Mesothelial cell of epicardium (in vitro differentiated cells): Measurements from ENCODE around the gene UBXN11. TPM values are rescaled to one million over a fixed set of nuclear protein-coding genes. Genes with fewer than 3 reads are reported as not detected.

ENCODE experiments used
- DNase-seq, 2 experiments: peaks; one replicate each; pipeline ENCODE4 v3.0.0; 2021; ENCODE audit warnings: low spot score in 2 of 2; ENCODE audit not compliant: unreplicated experiment in 2 of 2
- H3K27ac Mint-ChIP-seq: 2 replicates; pipeline ENCODE4 v1.8.0; 2021; ENCODE audit warnings: mixed read lengths
- H3K27me3 Mint-ChIP-seq: 2 replicates; pipeline ENCODE4 v1.8.0; 2021; ENCODE audit warnings: low read depth, mixed read lengths
- H3K36me3 Mint-ChIP-seq: 2 replicates; pipeline ENCODE4 v1.8.0; 2021; ENCODE audit warnings: mixed read lengths
- H3K4me1 Mint-ChIP-seq: 2 replicates; pipeline ENCODE4 v1.8.0; 2021; ENCODE audit warnings: mixed read lengths
- H3K4me3 Mint-ChIP-seq: 2 replicates; pipeline ENCODE4 v1.8.0; 2021; ENCODE audit warnings: mild to moderate bottlenecking, moderate library complexity, mixed read lengths
- H3K9me3 Mint-ChIP-seq: 2 replicates; pipeline ENCODE4 v1.8.0; 2021; ENCODE audit warnings: mixed read lengths
- CTCF ChIP-seq: fragments of 200-600 bp; sonication (generic); IDR thresholded peaks from one replicate; pipeline ENCODE4 v1.5.0; 2021; ENCODE audit warnings: antibody characterized with exemption; ENCODE audit not compliant: unreplicated experiment
- total RNA-seq: library from RNA; stranded (reverse); gene quantifications from 3 replicates; pipeline ENCODE4 v1.2.1, GENCODE V29; 2021

UBXN11 gene
- total RNA-seq, 1 donor from 2014 or later: 29.6 TPM

DNA sequence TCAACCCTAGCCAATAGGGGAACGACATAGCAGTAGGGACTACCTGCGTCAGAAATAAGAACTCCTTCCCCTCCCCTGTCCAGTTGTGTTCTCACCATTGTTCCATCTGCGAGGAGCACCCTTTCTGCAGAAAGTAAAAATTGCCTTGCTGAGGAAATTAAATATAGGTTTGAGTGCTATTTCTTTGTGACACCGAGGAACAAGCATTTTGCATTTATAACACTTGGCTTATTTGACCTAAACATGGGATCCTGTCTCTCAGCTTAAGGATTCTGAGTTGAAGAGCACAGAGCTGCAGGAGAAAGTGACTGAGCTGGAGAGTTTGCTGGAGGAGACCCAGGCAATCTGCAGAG is 37.3 kb downstream of the UBXN11 start:
- Mint-ChIP-seq H3K9me3 (peaks cover 15% of the 10 kb centered on the region), H3K27me3 (no peaks in the 10 kb centered on the region), H3K27ac (no peak overlapping the region), H3K4me1 (no peaks in the 10 kb centered on the region), H3K4me3 (no peak overlapping the region), H3K36me3 (peaks cover 57% of the 10 kb centered on the region)
- TF ChIP-seq CTCF: no peak
- DNase-seq: no peak

- no peaks in the 10 kb centered on the region for H3K27me3 Mint-ChIP-seq
- no peak overlapping the region for H3K4me3 Mint-ChIP-seq
- H3K27ac Mint-ChIP-seq: no peak overlapping the region
- no peaks in the 10 kb centered on the region for H3K4me1 Mint-ChIP-seq
- TF ChIP-seq CTCF: no peak
- no peak for DNase-seq
- peaks cover 60% of the 10 kb centered on the region for H3K36me3 Mint-ChIP-seq
- peaks cover 15% of the 10 kb centered on the region for H3K9me3 Mint-ChIP-seq
These were observed 37.9 kb downstream of the UBXN11 start for GRCh38 chr1:26268290-26269197.

- Mint-ChIP-seq H3K27me3 (no peaks in the 10 kb centered on the region), H3K36me3 (peaks cover 53% of the 10 kb centered on the region), H3K4me1 (no peaks in the 10 kb centered on the region), H3K27ac (no peak overlapping the region), H3K9me3 (peaks cover 15% of the 10 kb centered on the region), H3K4me3 (no peak overlapping the region)
- no peak for DNase-seq
- no peak for TF ChIP-seq CTCF
These were observed 41.0 kb downstream of the UBXN11 start for GRCh38 chr1:26265405-26265804.

GRCh38 chr1:26263212-26263611 is 43.2 kb downstream of the UBXN11 start:
- Mint-ChIP-seq H3K4me3 (no peak overlapping the region), H3K9me3 (peaks cover 2% of the 10 kb centered on the region), H3K4me1 (no peaks in the 10 kb centered on the region), H3K27ac (no peak overlapping the region), H3K27me3 (no peaks in the 10 kb centered on the region), H3K36me3 (peaks cover 48% of the 10 kb centered on the region)
- DNase-seq: no peak
- TF ChIP-seq CTCF: no peak

DNA sequence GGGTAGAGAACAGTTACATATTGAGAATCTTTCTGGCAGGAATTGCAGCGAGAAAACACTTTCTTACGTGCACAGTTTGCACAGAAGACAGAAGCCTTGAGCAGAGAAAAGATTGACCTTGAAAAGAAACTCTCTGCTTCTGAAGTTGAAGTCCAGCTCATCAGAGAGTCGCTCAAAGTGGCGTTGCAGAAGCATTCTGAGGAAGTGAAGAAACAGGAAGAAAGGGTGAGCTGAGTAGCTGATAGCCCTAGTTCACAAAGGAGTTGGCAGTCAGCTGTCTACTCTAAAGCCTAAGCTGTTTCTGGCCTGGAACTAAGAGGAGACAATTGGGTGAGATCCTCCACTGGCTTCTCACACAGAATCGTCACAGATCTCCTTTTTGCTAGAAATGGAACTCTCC is 46.9 kb downstream of the UBXN11 start:
- no peak overlapping the region for H3K4me3 Mint-ChIP-seq
- TF ChIP-seq CTCF: no peak
- no peaks in the 10 kb centered on the region for H3K27me3 Mint-ChIP-seq
- H3K36me3 Mint-ChIP-seq: peaks cover 47% of the 10 kb centered on the region
- no peaks in the 10 kb centered on the region for H3K9me3 Mint-ChIP-seq
- no peak overlapping the region for H3K27ac Mint-ChIP-seq
- no peaks in the 10 kb centered on the region for H3K4me1 Mint-ChIP-seq
- no peak for DNase-seq

- Mint-ChIP-seq H3K27me3 (no peaks in the 10 kb centered on the region), H3K9me3 (no peaks in the 10 kb centered on the region), H3K27ac (no peak overlapping the region), H3K4me3 (no peak overlapping the region), H3K36me3 (peaks cover 47% of the 10 kb centered on the region), H3K4me1 (no peaks in the 10 kb centered on the region)
- no peak for DNase-seq
- TF ChIP-seq CTCF: no peak
These were observed 47.4 kb downstream of the UBXN11 start for GRCh38 chr1:26259005-26259404.
